Esophagus (tissue), 2 donors: Measurements from ENCODE around the gene NR2F2. TPM values are rescaled to one million over a fixed set of nuclear protein-coding genes. Genes with fewer than 3 reads are reported as not detected.
A peak's percentile ranks its signal among the peaks of the same experiment; 100 is the strongest.

Experiments
- H3K27ac ChIP-seq, 2 donors: one replicate each; pipeline ENCODE4 v1.5.1; 2013; ENCODE audit warnings: low read depth in 2 of 2, mild to moderate bottlenecking in 2 of 2, inconsistent platforms in 1 of 2, low read length in 1 of 2, moderate library complexity in 1 of 2
- H3K27me3 ChIP-seq, 2 donors: one replicate each; pipeline ENCODE4 v1.6.1; 2013; ENCODE audit warnings: low read length in 2 of 2, control low read depth in 1 of 2, mild to moderate bottlenecking in 1 of 2; ENCODE audit not compliant: insufficient read depth in 2 of 2, control insufficient read depth in 1 of 2
- H3K36me3 ChIP-seq, 2 donors: one replicate each; pipeline ENCODE4 v1.6.1; 2013; ENCODE audit warnings: low read length in 1 of 2; ENCODE audit not compliant: control insufficient read depth in 2 of 2, insufficient read depth in 2 of 2
- H3K4me1 ChIP-seq, 2 donors: one replicate each; pipeline ENCODE4 v1.6.1; 2013; ENCODE audit warnings: low read length in 1 of 2; ENCODE audit not compliant: control insufficient read depth in 2 of 2, insufficient read depth in 2 of 2
- H3K4me3 ChIP-seq, 2 donors: one replicate each; pipeline ENCODE4 v1.5.1; 2013; ENCODE audit warnings: low read length in 2 of 2, mild to moderate bottlenecking in 2 of 2, low read depth in 1 of 2, moderate library complexity in 1 of 2
- H3K9me3 ChIP-seq, 2 donors: one replicate each; pipeline ENCODE4 v1.6.1; 2013; ENCODE audit warnings: mild to moderate bottlenecking in 2 of 2, low read depth in 1 of 2, low read length in 1 of 2, moderate library complexity in 1 of 2; ENCODE audit not compliant: control insufficient read depth in 2 of 2, insufficient read depth in 1 of 2
- WGBS, 2 donors: extraction: QIAGEN DNeasy Blood & Tissue Kit; methylation state at CpG; one replicate each; pipeline ENCODE4 v1.1.7; 2013; 5-methylcytosine and 5-hydroxymethylcytosine counted together
- polyA plus RNA-seq, 2 donors: library from polyadenylated mRNA; stranded (reverse); fragments of 200-250 nt; gene quantifications; one replicate each; pipeline ENCODE4 v1.2.3, GENCODE V29; 2013
- donor health status: healthy with polysubstance abuse.
- donor health status: Bipolar disorder and iron deficiency.

Gene NR2F2
- 1 to 10 TPM; 5.0 to 9.3 TPM for polyA plus RNA-seq

DNA sequence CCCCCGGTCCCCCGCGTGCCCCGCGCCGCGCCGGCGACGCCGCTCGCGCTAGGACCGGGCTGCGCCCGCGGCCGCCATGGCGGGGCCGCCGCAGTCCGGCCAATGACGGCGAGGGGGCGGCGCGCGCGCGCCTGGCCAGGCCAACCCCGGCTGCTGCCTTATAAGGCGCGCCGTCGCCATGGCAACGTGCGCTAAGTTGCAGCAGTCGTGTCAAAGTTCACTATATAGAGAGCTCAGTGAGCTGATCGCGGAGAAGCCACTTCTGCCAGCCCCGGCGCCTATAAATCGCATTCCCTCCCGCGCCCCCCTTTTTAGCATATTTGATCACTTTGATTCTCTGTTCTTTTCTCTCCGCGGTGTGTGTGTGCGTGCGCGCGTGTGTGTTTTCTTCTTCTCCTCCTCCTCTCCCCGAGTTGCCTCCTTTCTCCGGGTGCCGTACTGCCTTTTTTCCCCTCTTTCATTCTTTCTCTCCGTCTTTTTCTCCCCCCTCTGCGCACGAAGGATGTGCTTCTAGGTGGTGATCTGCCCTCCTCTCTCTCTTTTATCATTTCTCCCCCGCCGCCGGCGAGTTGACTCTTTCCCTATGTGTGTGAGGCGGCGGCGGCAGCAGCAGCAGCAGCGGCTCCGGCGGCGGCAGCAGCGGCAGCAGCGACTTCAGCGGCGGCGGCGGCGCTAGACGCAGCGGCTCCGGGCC, at the start of gene NR2F2:
NR2F2 (plus strand) TSS at position 251 of the 694 bp plus-strand sequence. CDS start 1,406 bp downstream, outside the sequence.
- Histone ChIP-seq H3K4me3 (peak within 1 kb of the TSS; percentile 67 to 71), H3K36me3 (peaks cover 0 to 7% of the 10 kb centered on the region in 2 donors), H3K9me3 (peaks cover 0 to 4% of the 10 kb centered on the region in 2 donors), H3K27me3 (no peaks in the 10 kb centered on the region), H3K27ac (peak within 1 kb of the TSS; percentile 91 to 93), H3K4me1 (peaks cover 0 to 6% of the 10 kb centered on the region in 2 donors)
- 2 to 3% methylated on average over 67 to 78 of the region's 78 CpGs for WGBS, 2 donors

DNA sequence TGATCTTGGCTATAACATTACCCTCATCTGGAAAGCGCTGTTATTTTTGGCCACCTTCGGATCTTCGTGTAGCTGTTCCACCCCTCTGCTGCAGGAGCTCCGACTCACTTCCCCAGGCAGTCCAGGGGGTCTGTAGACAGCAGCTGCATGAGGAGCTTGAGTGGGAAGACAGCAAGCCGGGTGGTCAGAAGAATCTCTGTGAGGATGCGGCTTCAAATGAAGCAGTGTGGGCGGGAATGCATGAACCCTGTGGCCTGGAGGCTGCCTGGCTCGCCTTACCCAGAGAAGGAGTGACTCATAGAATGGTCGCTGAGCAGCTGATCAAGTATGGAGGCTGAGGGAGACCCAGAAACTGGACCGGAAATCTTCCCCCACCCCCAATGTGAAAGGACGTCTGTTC, 45.2 kb upstream of the NR2F2 start:
- H3K4me3 ChIP-seq, result no peak overlapping the region
- H3K4me1 ChIP-seq, result no peaks in the 10 kb centered on the region
- peaks cover 0 to 2% of the 10 kb centered on the region in 2 donors for H3K9me3 ChIP-seq
- no peaks in the 10 kb centered on the region for H3K27me3 ChIP-seq
- H3K36me3 ChIP-seq, result no peaks in the 10 kb centered on the region
- WGBS, 2 donors, result 68 to 71% methylated on average over 11 of the region's 11 CpGs
- no peak overlapping the region for H3K27ac ChIP-seq

DNA sequence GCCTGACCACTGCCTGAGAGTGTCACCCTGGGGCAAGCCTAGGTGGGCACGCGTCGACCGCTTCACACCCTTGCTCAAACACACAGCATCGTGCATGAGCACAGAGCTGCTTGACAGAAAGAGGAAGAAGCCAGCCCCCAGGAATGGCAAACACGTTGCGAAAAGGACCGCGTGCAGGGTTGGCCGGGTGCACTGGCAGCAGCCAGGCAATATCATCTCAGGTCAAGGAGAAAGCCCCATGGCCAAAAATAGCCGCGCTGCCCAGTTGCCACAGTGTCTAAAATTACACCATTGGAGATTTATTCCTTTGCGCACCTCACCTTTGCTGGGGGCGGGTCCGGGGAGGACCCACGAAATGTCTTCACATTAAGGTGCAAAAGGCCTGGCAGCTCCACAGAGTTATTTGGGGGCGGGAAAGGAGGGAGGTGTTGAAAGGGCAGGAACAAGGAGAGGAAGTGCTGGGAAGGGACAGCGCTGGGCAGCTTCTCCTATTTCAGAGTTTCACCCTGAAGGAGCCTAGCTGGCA, 44.7 kb upstream of the NR2F2 start:
- Histone ChIP-seq H3K4me1 (no peaks in the 10 kb centered on the region), H3K9me3 (peaks cover 0 to 2% of the 10 kb centered on the region in 2 donors), H3K27me3 (no peaks in the 10 kb centered on the region), H3K27ac (no peak overlapping the region), H3K4me3 (no peak overlapping the region), H3K36me3 (no peaks in the 10 kb centered on the region)
- WGBS, 2 donors, result 85% methylated on average over 18 of the region's 18 CpGs

DNA sequence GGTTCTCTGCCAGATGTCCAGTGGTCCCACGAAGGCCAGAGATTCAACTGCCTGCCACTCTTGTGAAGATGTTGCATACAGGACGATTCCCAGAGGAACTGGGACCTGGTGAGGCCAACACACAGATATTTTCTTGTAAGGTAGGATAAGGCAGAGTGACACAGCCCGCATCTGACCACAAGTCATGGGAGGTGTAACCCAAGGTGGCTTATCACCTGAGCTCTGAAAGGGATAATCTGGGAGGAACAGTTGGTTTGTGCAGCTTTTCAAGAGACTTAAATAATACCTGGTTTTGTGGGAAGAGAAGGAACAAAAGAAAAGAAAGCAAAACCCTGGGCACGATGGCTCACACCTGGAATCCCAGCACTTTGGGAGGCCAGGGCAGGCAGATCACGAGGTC, 39.8 kb upstream of the NR2F2 start:
- Histone ChIP-seq H3K4me3 (no peak overlapping the region), H3K27ac (no peak overlapping the region)
- WGBS, 2 donors, result 68 to 79% methylated on average over 5 of the region's 5 CpGs

DNA sequence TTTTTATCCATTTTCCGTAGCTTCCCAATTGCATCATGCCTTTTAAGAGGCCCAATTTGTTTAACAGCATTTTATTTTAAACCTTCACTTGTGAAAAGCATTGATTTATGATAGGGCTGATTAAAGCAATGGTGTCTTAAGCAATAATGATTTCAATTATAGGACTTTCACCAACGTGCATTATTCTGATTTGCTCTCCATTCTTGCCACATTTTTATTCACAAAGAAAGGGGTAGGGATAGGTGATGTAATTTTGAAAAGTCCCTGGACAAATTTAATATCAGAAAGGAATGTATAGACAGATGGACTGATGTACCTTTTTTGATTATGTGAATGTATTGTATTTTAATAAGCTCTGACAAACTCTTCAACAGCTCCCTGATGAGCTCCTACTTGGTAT, 37.9 kb upstream of the NR2F2 start:
- no peaks in the 10 kb centered on the region for H3K9me3 ChIP-seq
- no peaks in the 10 kb centered on the region for H3K36me3 ChIP-seq
- H3K27me3 ChIP-seq, result no peaks in the 10 kb centered on the region
- WGBS, 2 donors, result 74 to 81% methylated on average over 2 of the region's 2 CpGs
- H3K27ac ChIP-seq, result no peak overlapping the region
- no peaks in the 10 kb centered on the region for H3K4me1 ChIP-seq
- no peak overlapping the region for H3K4me3 ChIP-seq

More for the DNA sequence above, 39.8 kb upstream of the NR2F2 start:
- no peaks in the 10 kb centered on the region for H3K36me3 ChIP-seq
- no peaks in the 10 kb centered on the region for H3K4me1 ChIP-seq
- no peaks in the 10 kb centered on the region for H3K27me3 ChIP-seq
- H3K9me3 ChIP-seq, result no peaks in the 10 kb centered on the region

DNA sequence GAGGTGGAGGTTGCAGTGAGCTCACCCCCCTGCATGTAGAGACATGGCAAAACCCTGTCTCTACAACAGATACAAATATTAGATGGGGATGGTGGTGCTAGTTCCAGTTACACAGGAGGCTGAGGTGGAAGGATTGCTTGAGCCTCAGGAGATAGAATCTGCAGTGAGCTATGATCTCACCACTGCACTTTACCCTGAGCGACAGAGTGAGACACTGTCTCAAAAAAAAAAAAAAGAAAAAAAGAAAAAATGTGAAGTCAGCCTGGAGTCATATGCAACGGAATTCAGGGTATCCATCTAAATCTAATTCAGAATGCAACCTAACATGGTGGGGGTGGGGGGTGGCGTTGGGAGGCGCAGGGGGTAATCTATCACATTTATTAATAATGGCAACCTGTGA, 37.1 kb upstream of the NR2F2 start:
- H3K36me3 ChIP-seq, result no peaks in the 10 kb centered on the region
- H3K27ac ChIP-seq, result no peak overlapping the region
- H3K27me3 ChIP-seq, result no peaks in the 10 kb centered on the region
- H3K4me3 ChIP-seq, result no peak overlapping the region
- H3K9me3 ChIP-seq, result no peaks in the 10 kb centered on the region
- no peaks in the 10 kb centered on the region for H3K4me1 ChIP-seq
- 84% methylated on average over 4 of the region's 4 CpGs for WGBS, 2 donors

DNA sequence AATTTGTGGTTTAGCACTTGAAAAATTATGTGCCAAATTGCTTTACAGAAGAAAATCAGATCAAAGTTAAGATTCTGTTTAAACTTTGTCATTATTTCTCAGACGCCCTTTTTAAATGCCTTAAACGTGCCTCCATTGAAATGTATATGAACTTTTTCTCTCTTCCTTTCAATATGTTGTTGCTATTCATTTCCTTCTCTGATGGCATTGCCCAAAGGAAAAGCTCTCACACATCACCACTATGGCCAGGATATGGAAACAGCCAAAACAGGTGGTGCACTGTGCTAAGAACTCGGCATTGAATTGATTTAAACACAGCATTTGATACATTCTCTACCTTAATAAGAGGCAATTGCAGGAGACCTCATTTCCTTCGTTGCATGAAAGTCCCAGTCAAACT, 35.7 kb upstream of the NR2F2 start:
- Histone ChIP-seq H3K4me1 (no peaks in the 10 kb centered on the region), H3K9me3 (no peaks in the 10 kb centered on the region), H3K27ac (no peak overlapping the region), H3K4me3 (no peak overlapping the region), H3K36me3 (no peaks in the 10 kb centered on the region), H3K27me3 (no peaks in the 10 kb centered on the region)
- WGBS, 2 donors, result 63 to 76% methylated on average over 4 of the region's 4 CpGs

DNA sequence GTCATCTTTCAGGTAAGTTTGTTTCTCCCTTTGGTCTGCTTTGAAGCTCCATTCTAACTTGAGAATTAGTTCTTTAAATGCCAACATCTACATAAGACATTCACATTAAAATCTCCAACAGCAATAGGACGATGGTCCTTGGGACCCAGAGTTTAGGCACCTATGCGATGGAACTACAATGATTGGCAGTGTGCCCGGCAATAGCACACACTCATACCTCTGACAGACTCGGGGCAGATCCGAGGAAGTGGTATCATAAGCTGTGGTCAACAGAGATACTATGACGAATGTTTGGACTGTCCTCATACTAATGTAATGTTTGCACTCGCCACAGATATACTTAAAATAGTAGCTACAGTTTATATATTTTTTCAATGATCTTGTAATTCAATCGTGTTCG, 34.2 kb upstream of the NR2F2 start:
- H3K9me3 ChIP-seq, result no peaks in the 10 kb centered on the region
- H3K4me3 ChIP-seq, result no peak overlapping the region
- H3K4me1 ChIP-seq, result no peaks in the 10 kb centered on the region
- H3K27me3 ChIP-seq, result no peaks in the 10 kb centered on the region
- WGBS, 2 donors, result 83 to 85% methylated on average over 9 of the region's 9 CpGs
- H3K36me3 ChIP-seq, result no peaks in the 10 kb centered on the region
- no peak overlapping the region for H3K27ac ChIP-seq

DNA sequence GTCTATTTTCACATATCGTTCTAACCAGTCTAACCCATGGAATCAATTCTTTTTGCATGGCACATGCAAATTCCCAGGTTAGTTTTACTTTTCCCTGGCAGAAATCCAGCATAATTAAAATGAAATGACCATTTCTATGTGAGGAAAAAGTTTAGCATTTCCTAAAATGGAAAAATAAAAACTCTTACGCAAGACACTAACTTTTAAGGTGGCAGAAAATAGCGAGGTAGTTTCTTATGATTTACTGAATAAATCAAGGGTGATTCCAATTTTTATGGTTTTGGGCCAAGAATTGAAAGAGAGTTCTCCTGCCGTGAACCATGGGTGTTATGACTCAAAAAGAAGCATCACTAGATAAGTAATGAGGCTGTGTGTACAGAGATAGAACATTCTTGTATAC, 32.7 kb upstream of the NR2F2 start:
- no peaks in the 10 kb centered on the region for H3K9me3 ChIP-seq
- no peak overlapping the region for H3K27ac ChIP-seq
- H3K27me3 ChIP-seq, result no peaks in the 10 kb centered on the region
- WGBS, 2 donors, result 84 to 89% methylated on average over 4 of the region's 4 CpGs
- no peaks in the 10 kb centered on the region for H3K36me3 ChIP-seq
- H3K4me3 ChIP-seq, result no peak overlapping the region
- no peaks in the 10 kb centered on the region for H3K4me1 ChIP-seq

DNA sequence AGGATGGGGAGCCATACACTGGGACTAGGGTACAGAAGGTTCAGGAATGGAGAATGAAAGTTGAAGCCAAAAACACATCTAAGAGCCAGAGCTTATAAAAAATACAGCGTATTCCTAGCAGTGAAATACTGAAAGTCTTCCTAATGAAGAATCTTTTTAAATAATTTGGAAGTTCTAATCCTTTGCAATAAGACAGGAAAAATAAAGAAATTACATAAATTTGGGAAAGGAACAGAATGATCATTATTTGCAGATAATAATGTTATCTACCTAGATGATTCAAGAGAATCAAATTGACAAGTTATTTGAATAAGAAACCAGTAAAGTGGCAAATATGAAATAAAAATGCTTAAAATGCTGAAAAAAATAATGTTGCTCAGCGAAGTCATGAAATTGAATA, 32.3 kb upstream of the NR2F2 start:
- no peaks in the 10 kb centered on the region for H3K9me3 ChIP-seq
- no peaks in the 10 kb centered on the region for H3K4me1 ChIP-seq
- H3K27ac ChIP-seq, result no peak overlapping the region
- no peaks in the 10 kb centered on the region for H3K27me3 ChIP-seq
- H3K36me3 ChIP-seq, result no peaks in the 10 kb centered on the region
- 91 to 95% methylated on average over 2 of the region's 2 CpGs for WGBS, 2 donors
- H3K4me3 ChIP-seq, result no peak overlapping the region
